HL-60/S4 treated with phorbol 12-myristate 13-acetate at 8.2 ng/mL for 4 days and 3 days (cell line): ENCODE data around the gene FBLN5.

Experiments
- in situ Hi-C: fragments of 300-500 bp; cut with MboI; formaldehyde crosslinking; loops from 2 replicates; pipeline ENCODE4 v1.15.0; 2022; ENCODE audit warnings: low sequenced_read_pairs

FBLN5 gene

DNA sequence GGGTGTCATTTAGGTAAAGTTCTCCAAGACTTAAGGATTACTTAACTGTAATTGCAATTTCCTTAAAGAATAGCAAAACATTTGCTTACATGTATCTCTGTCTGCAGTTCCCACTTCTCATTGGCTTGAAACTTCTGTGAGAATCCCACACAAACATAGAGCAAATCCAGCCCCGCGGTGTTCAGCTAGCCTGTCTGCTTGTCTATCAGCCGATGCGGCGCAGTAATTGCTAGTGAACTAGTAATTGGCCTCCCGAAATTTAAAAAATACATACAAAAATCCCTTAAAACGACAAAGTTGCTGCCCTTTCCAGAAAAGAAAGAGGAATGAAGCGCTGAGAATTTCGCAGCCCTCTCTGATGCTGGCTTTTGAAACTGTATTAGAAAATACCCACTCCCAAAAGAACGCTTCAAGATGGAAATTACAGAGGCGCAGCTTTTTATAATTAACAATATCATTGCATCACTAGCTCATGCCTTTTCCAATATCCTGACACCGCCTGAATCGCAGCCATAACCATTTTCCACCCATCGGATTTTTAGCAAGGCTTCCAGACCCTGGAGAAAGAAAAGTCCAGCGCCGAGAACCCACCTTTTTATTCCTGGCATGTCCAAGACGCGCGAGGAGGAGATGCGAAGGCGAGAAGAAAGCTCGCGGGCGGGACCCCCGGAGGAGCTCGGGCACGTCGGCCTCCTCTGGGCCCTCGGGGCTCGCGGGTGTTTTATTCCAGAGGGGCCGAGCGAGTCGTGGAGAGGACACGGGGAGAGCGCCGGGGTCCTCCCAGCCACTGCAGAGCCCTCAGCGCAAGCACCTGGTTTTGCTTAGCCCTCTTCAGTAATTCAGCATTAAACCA lies 646 bp downstream of the FBLN5 start:
- in situ Hi-C loops, result loop anchor here (25.0 kb wide), 1 partner anchor 285 kb away; no protein-coding TSS in a partner anchor

DNA sequence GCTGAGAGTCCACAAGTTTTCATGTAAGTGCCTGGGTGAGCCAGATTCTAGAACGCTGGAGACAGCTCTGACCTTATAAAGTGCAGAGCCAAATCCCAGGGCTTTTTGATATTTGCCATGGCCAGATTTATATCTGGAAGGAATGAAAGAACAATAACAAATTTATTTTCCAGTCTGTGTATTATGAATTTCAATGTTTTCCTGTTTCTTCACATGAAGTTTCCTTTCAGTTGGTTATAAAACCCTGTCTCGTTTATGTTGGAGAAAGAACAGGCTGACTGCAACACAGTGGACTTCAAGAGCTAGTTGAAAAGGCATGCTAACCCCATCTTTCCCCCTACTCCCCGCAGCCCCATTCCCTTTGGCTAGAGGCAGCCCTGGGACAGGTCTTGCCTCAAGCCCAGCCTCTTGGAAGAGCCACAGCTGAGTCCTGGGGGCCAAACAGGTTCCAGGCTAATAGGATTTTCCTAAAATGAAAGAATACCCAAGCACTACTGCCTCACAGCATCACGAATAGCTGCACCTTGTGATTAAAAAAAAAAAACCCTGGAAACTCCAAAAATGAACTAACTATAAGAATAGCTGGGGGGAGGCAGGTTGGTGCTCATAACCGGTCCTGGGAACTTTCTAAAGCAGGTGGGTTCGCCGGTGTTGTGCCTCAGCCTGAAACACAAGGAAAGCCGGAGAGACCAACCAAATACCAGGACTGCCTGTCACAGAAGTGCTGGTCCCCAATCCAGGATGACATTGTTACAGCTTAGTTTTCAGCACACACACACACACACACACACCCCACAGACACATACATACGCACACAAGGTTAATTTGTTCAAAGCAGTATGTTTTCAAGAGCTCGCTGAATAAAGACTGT lies 1.5 kb downstream of the FBLN5 start:
- in situ Hi-C loops, result loop anchor here (25.0 kb wide), 1 partner anchor 284 kb away; no protein-coding TSS in a partner anchor

DNA sequence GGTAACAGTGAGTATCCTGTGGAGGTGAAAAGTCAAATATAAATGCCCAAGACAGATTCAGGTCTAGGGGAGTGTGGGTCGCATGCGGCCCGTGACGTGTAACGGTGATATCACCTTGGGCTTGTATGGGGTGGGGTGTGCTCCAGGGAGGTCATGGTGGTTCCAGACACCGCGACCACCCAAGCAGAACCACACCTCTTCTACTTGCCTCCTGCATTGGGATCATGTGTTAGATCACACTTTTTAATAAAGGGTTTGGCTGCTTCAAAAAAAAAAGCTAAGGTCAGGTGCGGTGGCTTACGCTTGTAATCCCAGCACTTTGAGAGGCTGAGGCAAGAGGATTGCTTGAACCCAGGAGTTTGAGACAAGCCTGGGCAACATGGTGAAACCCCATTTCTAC lies 4.5 kb downstream of the FBLN5 start:
- in situ Hi-C loops, result loop anchor here (25.0 kb wide), 1 partner anchor 281 kb away; no protein-coding TSS in a partner anchor

DNA sequence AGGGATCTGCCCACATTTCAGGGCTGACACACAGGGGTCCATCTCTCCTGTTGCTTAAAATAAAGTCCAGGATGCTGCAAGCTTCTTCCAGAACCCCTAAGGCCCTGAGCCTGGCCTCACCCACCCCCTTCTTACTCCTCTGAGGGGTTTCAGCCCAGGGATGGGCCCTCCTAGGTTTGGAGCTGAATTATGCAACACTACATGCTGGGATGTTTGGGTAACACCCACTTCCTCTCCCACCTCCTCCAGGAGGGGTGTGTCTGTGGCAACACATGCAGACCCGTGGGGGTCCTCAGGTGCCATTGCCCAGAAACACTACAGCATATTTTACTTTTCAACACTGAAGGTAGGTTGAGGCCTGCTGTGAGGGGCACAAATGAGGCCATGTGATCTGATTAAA lies 5.4 kb downstream of the FBLN5 start:
- in situ Hi-C loops, result loop anchor here (25.0 kb wide), 1 partner anchor 280 kb away; no protein-coding TSS in a partner anchor

DNA sequence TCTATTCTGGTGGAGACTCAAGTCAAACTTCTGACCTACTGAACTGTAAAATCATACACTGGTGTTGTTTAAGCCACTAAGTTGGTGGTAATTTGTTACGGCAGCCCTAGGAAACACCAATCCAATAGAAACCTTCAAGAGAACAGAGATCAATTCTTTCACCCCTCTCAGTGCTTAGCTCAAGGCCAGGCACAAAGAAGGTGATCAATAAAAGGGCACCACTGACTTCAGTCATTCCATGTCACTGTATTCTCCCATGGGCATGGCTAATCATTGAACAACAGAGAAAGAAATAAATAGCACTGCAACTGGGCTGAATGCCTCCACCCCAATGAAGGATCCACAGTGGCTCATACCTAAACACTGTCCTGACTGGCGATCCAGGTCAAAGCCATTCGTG lies 7.3 kb downstream of the FBLN5 start:
- in situ Hi-C loops, result loop anchor here (25.0 kb wide), 1 partner anchor 278 kb away; no protein-coding TSS in a partner anchor

DNA sequence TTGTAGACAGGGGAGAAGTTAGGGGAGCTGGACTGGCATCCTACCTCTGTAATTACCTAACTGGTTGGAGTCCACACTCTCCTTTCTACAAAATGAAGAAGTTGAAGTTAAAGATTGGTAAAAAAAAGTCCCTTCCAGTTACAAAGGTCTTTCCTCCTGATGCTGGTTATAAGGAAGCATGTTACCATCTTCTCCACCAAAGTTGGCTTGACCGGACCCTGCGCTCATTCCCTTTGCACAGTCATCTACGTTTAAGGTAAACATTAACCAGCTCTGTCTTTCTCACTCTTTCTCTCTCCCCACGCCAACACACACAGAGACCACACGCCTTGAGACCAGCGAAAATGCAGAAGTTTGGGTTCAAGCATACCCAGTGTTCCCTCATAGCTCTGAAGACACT lies 11.9 kb downstream of the FBLN5 start:
- in situ Hi-C loops, result loop anchor here (25.0 kb wide), 1 partner anchor 273 kb away; no protein-coding TSS in a partner anchor

DNA sequence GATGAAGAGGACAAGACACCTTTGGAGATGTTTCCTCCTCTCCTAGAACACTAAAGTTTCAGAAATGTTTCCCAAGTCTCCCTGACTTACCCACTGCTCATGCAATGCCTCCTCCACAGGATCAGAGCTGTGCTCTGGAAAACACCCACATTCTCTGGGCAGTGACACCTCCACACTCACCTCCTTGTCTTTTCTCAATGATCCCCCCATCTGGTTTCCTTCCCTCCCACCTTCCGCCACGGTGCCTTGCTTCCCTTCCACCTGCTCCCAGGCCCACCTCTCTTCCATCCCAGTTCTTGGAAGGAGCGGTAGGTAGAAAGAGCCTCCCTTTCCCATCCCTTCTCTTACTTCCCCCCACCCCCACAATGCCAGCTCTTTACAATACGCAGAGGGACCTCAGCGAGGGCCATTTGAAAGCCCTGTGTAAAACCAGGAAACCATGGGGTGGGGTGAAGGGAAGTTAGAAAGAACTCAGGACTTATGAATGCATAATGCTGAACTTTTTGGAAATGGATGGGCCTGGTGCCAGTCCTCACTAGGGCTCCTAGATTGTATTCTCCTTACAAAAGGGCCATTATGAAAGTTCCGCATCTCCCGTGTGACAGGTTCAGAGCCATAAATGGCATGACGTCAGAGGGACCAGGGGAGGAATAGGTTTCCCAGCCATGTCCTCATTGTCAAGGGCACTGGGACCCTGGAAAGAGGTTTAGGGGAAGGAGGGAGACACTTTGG lies 12.8 kb downstream of the FBLN5 start:
- in situ Hi-C loops, result loop anchor here (25.0 kb wide), 1 partner anchor 272 kb away; no protein-coding TSS in a partner anchor

DNA sequence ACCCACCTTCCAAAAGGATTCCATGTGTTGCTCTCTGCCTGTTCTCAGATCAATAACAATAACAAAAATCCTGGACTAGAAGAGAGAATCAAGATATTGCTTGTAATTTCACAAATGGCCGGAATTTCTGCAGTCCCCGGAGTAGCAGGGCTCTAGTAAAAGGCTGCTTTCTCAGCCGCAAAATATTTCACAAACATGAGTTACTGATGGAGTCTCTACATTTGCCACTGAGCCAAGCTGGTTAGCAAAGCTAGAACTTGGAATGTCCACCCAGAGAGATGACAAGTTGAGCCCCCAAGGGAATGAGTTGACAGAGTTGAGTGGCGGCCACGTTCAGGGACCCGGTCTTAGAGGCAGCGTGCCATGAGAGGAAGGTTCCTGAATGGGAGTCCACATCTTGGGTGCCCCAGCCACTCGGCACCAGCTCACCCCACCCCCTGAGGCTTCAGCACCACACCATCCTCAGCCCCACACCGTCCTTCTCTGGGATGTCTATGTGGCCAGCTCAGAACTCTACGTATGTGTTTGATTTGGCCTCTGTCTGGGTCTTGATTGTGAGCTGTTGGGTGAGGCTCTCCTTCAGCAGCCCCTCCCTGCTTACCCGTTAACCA lies 15.9 kb downstream of the FBLN5 start:
- in situ Hi-C loops, result loop anchor here (25.0 kb wide), 1 partner anchor 269 kb away; no protein-coding TSS in a partner anchor

DNA sequence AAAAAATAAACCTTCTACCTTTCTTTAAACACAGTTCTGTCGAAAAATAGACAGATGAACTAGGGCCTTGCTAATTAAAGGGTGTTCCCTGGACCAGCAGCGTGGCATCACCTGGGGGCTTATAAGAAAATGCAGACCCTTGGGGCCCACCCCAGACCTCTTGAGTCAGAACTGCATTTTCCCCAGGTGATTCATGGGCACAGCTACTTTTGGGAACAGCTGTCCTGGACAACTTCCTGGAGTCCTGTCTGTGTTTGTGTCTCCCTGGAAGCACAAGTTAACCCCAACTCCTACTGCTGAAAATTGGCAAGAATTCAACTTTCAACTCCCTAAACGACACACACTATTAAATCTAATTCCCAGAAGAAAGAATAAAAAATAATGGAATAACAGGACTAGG lies 17.8 kb downstream of the FBLN5 start:
- in situ Hi-C loops, result loop anchor here (25.0 kb wide), 1 partner anchor 267 kb away; no protein-coding TSS in a partner anchor

DNA sequence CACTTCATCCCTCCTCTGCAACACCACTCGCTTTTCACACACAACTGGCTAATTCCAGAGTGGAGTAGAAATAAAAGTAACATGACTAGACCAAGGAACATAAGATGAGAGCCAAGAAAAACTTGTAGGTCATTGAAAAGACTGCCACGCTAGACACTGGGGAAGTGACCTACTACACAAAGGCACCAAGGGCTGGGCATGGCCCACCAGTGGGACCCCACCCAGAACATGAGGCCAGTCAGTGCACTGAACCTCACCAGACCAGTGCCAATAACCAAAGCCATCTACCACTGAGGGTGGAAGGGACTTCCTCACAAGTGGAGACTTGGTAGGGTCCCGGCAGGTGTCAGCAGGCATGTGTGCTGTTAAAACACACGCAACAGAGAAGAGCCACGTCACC lies 19.7 kb downstream of the FBLN5 start:
- in situ Hi-C loops, result loop anchor here (25.0 kb wide), 1 partner anchor 265 kb away; no protein-coding TSS in a partner anchor

DNA sequence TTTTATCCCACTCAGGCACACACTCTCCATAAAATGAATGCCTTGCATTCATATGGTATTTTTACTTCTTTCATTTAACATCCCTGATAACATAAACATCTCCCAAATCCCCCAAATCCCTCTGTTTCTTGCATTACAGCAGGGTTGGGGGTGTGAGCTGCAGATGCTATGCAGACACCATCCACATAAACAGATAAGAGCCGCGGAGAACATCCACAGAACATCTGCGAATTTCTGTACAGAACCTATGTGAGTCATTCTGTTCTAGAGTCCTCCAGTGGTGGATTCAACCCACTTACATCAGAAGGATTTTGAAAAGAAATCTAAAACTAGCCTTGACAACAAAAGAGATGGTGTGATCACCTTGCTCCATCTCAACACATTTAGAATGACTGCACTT lies 20.3 kb downstream of the FBLN5 start:
- in situ Hi-C loops, result loop anchor here (25.0 kb wide), 1 partner anchor 265 kb away; no protein-coding TSS in a partner anchor

DNA sequence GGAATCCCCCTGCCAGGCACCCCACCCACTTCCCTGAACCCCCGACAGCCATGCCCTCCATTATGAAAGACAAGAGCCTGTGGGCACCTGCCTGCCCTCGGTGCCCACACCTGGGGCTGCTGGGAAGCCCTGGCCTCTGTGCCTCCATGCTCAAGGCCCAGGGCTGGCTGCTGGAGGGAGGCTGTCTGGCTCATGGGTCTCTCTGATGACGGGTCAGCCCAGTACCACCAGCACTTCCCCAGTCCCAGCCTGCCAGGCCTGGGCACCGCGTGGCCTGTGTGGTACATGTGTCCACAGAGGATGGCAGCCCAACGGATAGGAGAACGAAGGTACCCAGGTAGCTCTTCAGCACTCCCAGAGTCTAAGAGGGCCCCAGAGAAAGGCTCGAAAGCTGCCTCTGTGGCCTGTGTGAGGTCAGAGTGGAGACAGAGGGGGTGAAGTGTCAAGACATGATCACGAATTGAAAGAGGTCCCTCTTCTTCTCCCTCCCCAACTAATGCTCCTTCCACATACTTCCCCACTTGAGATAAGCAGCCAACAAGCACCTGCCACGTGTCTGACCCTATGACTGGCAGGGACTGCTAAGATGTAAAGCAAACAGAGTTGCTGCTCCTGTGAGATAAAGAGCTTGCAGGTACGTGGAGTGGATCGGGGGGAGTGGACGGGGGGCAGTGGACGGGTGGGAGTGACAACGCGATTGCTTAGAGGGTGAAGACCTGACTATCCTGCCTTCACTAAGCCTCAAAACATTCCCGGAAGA lies 21.2 kb downstream of the FBLN5 start:
- in situ Hi-C loops, result loop anchor here (25.0 kb wide), 1 partner anchor 264 kb away; no protein-coding TSS in a partner anchor

DNA sequence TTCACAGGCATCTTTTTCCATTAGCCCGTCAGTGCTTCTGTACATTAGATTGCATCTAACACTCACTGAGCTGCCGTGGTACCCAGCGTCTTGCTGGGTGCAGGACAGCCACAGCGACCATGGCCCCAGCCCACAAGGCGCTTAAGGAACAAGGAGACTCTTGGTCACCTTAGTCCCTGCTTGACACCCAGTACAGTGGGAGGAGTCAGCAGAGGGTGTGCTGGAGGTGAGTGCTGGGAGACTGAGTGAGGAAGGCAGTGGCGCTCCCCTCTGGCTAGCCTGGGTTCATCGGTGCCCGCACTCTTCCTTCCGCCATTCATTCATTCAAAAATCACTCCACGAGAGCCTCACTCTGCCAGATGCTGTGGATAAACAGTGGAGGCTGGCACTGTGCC lies 21.8 kb downstream of the FBLN5 start:
- in situ Hi-C loops, result loop anchor here (25.0 kb wide), 1 partner anchor 263 kb away; no protein-coding TSS in a partner anchor

DNA sequence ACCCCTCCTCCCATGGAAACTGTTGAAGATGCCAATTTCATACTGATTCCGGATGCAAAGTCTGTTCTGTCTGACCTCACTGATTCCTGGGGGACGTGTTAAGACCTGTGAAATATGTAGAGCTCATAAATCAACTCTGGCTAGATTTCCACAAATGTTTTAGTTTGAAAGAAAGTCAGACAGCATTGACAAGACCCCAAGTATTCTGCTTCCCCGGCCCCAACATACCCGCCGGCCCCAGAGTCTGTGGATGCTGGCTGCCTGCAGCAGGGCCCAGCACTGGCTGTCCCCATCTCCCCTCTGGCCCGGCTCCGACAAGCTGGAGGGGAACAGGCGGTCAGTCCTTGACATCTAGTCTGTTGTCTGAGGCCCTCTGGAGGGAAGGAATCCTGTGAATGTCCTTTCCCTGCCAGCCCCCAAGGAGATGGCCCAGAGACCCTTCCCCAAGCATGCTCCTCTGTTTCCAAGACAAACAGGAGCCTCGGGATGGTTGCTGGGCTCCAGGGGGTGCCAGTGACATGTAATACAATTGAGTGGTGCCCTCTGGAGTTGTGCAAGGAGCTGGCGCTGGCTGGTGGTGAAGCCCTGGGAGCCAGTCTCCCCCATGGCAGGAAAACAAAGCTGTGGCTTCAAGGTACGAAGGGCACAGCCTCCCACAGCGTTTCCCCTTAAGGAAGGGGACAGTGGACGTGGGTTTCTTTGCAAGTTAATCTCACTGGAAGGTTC lies 22.3 kb downstream of the FBLN5 start:
- in situ Hi-C loops, result loop anchor here (25.0 kb wide), 1 partner anchor 263 kb away; no protein-coding TSS in a partner anchor

DNA sequence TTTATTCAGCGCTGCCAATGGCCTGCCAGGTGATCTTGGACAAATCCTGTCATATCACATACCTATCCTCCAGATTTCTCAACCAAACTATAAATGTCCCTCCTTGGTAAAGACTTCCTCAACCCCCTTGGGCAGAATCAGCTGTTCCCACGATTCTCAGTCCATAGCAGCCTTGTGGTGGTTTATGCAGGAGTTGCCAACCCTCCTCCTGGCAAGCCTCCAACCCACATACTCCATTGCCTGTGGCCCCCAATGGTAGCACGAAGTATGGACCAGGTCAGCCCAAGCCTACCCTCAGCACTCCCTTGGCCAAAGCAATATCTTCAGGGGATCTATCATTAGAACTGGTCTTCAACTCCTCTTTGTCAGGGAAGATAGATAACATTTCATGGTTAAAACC lies 27.0 kb downstream of the FBLN5 start:
- in situ Hi-C loops, result no loop called here

DNA sequence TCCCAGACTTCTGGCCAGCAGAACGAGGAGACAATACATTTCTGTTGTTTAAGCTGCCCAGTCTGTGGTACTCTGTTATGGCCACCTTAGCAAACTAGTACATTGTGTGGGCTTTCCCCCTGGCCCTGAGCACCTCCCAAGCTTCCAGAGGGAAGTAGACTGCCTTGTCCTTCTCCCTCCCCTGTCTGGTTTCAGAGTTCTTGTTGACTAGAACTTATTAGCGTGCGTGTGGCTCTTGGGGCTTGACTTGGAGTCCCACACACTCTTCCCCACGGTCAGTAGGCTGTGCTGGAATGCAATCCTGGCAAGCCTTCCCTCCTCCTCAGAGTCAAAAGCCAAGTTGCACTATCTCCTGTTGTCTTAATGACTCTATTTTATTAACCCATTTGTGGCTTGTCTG lies 27.7 kb downstream of the FBLN5 start:
- in situ Hi-C loops, result no loop called here

DNA sequence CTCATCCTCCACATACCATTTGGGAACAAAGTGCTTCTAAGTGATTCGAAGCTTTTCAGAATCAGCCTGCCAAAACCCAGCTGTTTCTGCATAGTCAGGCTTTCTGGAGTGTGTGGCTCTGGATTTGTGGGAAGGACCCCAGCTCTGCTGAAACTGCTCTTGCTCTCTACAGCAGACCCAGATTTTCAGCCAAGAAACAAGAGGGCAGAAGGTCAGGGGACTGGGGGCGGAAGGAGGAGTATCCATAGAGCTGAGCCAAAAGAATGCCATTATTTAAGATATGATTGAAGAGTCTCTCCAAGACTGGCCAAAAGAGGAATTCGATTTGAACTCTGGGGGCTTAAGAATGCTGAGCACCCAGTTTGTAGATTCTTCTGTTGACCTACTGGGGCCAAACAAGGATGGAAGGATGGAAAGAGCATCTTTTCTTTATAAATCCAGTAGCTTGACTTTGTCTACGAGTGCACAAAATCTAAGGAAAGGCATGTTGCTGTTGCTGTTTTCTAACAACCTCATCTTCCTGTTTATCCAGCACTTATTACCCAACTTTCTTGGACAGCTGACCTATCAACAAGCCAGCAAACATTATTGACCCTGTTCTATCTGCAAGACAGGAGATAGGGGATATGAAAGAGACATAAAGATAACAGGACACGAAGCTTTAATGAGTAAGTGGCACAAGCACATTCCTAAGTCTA lies 29.2 kb downstream of the FBLN5 start:
- in situ Hi-C loops, result no loop called here

DNA sequence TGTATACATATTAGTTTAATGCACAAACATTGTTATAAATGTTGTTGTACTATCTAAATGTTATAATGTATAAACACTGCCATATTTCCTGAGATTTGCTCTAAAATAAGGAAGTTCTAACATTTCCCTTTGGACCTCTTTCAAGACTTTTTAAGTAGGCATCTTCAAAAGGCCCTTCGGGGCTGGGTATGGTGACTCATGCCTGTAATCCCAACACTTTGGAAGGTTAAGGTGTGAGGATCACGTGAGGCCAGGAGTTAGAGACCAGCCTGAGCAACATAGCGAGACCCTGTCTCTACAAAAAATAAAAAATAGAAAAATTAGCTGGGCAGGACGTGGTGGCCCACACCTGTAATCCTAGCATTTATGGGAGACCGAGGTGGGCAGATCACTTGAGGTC lies 35.5 kb downstream of the FBLN5 start:
- in situ Hi-C loops, result no loop called here
